Fibroblast of lung (primary cell): Measurements from ENCODE around the gene EVI5. TPM values are rescaled to one million over a fixed set of nuclear protein-coding genes. Genes with fewer than 3 reads are reported as not detected.

Experiments
- DNase-seq, 2 donors: peaks; one replicate each; pipeline versions ENCODE4 v3.0.0 to v3.0.0-alpha.2; 2010; ENCODE audit warnings: low read depth in 2 of 2
- H2AFZ ChIP-seq: 2 replicates; pipeline ENCODE4 v1.5.1; 2012; ENCODE audit warnings: low read length, control low read depth, inconsistent platforms
- H3K27ac ChIP-seq: 2 replicates; pipeline ENCODE4 v1.5.1; 2011; ENCODE audit warnings: low read length, control low read depth; ENCODE audit not compliant: insufficient read depth
- H3K27me3 ChIP-seq: 2 replicates; pipeline ENCODE4 v1.5.1; 2011; ENCODE audit warnings: mild to moderate bottlenecking, low read length; ENCODE audit not compliant: control insufficient read depth, insufficient read depth
- H3K36me3 ChIP-seq: 2 replicates; pipeline ENCODE4 v1.5.1; 2011; ENCODE audit warnings: low read length; ENCODE audit not compliant: control insufficient read depth, insufficient read depth
- H3K4me1 ChIP-seq: 2 replicates; pipeline ENCODE4 v1.5.1; 2011; ENCODE audit warnings: low read length; ENCODE audit not compliant: control insufficient read depth, insufficient read depth; ENCODE audit errors: extremely low read depth
- H3K4me2 ChIP-seq: 2 replicates; pipeline ENCODE4 v1.5.1; 2011; ENCODE audit warnings: low read length, control low read depth; ENCODE audit not compliant: insufficient read depth; ENCODE audit errors: extremely low read depth
- H3K4me3 ChIP-seq, 4 experiments: fragments of 200-600 bp in 1 of 4; sonication (generic) in 1 of 4; replicated peaks in 1 of 4; 2 replicates each; pipeline ENCODE4 v1.5.1; 2011 to 2016; ENCODE audit warnings: low read length in 4 of 4, low read depth in 3 of 4, mild to moderate bottlenecking in 3 of 4, control low read depth in 2 of 4, inconsistent platforms in 1 of 4, mixed read lengths in 1 of 4; ENCODE audit not compliant: insufficient read depth in 1 of 4; ENCODE audit errors: control extremely low read depth in 1 of 4
- H3K79me2 ChIP-seq: 2 replicates; pipeline ENCODE4 v1.5.1; 2012; ENCODE audit warnings: mild to moderate bottlenecking, low read length, inconsistent platforms; ENCODE audit not compliant: control insufficient read depth, insufficient read depth
- H3K9ac ChIP-seq: 2 replicates; pipeline ENCODE4 v1.5.1; 2011; ENCODE audit warnings: mild to moderate bottlenecking, low read length, control low read depth; ENCODE audit not compliant: insufficient read depth
- H3K9me3 ChIP-seq: 2 replicates; pipeline ENCODE4 v1.5.1; 2012; ENCODE audit warnings: low read depth, low read length; ENCODE audit not compliant: control insufficient read depth, insufficient read depth
- H4K20me1 ChIP-seq: 2 replicates; pipeline ENCODE4 v1.5.1; 2011; ENCODE audit warnings: low read length; ENCODE audit not compliant: control insufficient read depth, insufficient read depth; ENCODE audit errors: extremely low read depth
- EZH2 ChIP-seq: IDR thresholded peaks from 2 replicates; pipeline ENCODE4 v1.5.1; 2012; ENCODE audit warnings: low read length, control low read depth, mild to moderate bottlenecking; ENCODE audit errors: missing control alignments
- polyA plus RNA-seq, 2 donors: library from polyadenylated mRNA; depleted of rRNA in 1 of 2; stranded (reverse) in 1 of 2; unstranded in 1 of 2; fragments of >200 nt; gene quantifications; 2 replicates each; pipeline ENCODE4 v1.2.1, GENCODE V29; 2011 to 2012; ENCODE audit warnings: missing spikeins in 1 of 2
- total RNA-seq: library from RNA; depleted of rRNA; stranded (reverse); fragments of >200 nt; gene quantifications from 2 replicates; pipeline ENCODE4 v1.2.1, GENCODE V29; 2014
- TF ChIP-seq, protein P1 (sequence below), 2 donors: IDR thresholded peaks in 1 of 2; conservative IDR thresholded peaks in 1 of 2; 1 replicate in 1 of 2; 2 replicates in 1 of 2; pipeline ENCODE4 v1.5.1; 2011 to 2012; ENCODE audit warnings: low read length in 2 of 2, control low read depth in 1 of 2, inconsistent platforms in 1 of 2, low read depth in 1 of 2, mild to moderate bottlenecking in 1 of 2

The EVI5 gene
- total and polyA plus RNA-seq, 2 donors (not counting 1 experiment from before 2014, with no cell fraction given): 32.5 to 48.1 TPM

DNA sequence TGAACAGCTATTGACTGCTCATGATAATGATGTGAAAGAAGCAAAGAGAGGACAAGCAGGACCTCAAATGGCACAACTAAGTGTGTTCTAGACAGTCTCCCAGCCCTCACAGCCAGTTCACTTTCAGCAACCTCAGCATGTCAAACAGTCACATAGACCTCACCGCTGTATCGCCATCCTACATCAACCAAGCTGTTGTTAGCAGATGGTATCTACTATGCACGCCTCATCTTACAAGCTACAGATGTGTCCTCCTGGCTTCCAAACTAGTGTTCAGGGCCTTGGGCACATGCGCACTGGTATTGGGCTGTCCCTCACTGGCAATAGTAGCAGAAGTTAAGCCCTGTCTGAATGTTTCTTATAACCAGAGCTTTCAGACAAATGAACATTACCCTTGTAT, 28.4 kb downstream of the EVI5 start:
- Histone ChIP-seq H3K9me3 (no peaks in the 10 kb centered on the region), H2AFZ (no peak overlapping the region), H3K79me2 (peaks cover 14% of the 10 kb centered on the region), H3K4me2 (peak overlapping the region; percentile 77), H3K4me3 (no peak overlapping the region), H3K27me3 (no peaks in the 10 kb centered on the region), H3K27ac (peak overlapping the region; percentile 91), H3K36me3 (no peaks in the 10 kb centered on the region), H3K9ac (no peak overlapping the region), H3K4me1 (peaks cover 23% of the 10 kb centered on the region), H4K20me1 (no peaks in the 10 kb centered on the region)
- DNase-seq: peak in 1 of 2 donors; percentile 79
- TF ChIP-seq, protein P1, sequence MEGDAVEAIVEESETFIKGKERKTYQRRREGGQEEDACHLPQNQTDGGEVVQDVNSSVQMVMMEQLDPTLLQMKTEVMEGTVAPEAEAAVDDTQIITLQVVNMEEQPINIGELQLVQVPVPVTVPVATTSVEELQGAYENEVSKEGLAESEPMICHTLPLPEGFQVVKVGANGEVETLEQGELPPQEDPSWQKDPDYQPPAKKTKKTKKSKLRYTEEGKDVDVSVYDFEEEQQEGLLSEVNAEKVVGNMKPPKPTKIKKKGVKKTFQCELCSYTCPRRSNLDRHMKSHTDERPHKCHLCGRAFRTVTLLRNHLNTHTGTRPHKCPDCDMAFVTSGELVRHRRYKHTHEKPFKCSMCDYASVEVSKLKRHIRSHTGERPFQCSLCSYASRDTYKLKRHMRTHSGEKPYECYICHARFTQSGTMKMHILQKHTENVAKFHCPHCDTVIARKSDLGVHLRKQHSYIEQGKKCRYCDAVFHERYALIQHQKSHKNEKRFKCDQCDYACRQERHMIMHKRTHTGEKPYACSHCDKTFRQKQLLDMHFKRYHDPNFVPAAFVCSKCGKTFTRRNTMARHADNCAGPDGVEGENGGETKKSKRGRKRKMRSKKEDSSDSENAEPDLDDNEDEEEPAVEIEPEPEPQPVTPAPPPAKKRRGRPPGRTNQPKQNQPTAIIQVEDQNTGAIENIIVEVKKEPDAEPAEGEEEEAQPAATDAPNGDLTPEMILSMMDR (conservative IDR thresholded peaks at IDR 0.05 in 1 of 2, IDR thresholded peaks at IDR 0.05 in 1 of 2; ENCODE audit: low read depth in 1 of 2, low read length in 2 of 2): no peak
- no peak for TF ChIP-seq EZH2

DNA sequence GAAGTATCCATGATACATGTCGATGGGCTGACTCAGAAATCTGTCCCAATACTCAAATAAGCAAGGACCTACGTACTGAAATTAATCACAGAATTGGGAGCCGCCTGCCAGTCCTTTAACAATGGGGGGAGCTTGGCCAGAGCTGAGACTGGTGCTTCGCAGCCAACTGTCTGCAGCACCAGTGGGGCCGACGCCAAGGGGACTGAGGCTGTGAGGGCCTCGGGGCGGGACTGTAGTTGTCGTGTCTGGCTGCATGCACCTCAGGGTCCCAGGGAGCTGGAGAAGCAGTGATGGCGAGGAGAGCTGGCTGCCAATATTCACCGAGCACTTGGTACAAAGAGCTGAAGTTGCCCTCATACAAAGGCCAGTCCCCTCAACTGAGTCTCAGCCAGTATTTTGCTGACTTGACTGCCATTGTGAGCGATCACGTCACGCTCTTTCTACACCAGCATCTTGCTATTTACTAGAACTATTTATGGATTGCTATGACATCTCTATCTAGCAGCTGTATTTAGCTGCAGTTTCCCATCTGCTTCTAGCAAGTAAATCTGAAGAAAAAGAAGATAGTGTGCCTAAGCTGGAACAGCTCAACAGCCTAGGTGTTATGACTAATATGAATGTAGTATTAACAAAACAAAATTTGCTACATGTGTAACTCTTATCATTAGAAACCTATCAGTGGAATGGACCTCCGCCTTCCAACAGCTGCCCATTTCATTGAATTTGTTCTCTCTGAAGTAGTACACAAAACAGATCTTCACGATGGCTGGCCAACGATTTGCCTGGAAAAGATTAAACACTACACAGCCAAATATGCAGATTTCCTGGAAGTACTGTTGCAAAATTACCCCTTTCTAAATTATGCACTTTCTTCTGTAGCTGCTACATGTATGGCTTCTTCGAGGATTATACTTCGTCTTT, 29.1 kb downstream of the EVI5 start:
- no peak for TF ChIP-seq EZH2
- TF ChIP-seq, protein P1 (conservative IDR thresholded peaks at IDR 0.05 in 1 of 2, IDR thresholded peaks at IDR 0.05 in 1 of 2; ENCODE audit: low read depth in 1 of 2, low read length in 2 of 2): no peak
- Histone ChIP-seq H2AFZ (no peak overlapping the region), H3K36me3 (no peaks in the 10 kb centered on the region), H3K9me3 (no peaks in the 10 kb centered on the region), H3K27me3 (no peaks in the 10 kb centered on the region), H3K4me3 (peak overlapping the region in 3 of 4 experiments; percentile 4 to 27 (median 18)), H3K27ac (peak overlapping the region; percentile 91), H3K79me2 (peaks cover 16% of the 10 kb centered on the region), H4K20me1 (no peaks in the 10 kb centered on the region), H3K9ac (peak overlapping the region; percentile 13), H3K4me2 (peak overlapping the region; percentile 77), H3K4me1 (peaks cover 23% of the 10 kb centered on the region)
- peak; percentile 78 to 85 for DNase-seq

DNA sequence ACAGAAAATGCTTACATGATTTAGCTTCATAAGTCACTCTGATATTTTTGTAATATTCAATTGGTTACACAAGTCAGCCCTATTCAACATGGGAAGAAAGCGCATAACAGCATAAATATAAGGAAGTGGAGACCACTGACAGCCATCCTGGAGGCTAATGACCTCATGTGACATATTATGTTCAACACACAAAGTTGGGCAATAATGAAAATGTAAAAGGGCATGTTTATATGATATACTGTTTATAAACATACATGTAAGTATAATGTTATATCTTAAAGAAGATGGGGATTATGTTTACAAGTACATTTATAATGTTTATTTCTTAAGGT, 30.2 kb downstream of the EVI5 start:
- H2AFZ ChIP-seq: no peak overlapping the region
- peak overlapping the region; percentile 91 for H3K27ac ChIP-seq
- TF ChIP-seq EZH2: no peak
- TF ChIP-seq, protein P1 (conservative IDR thresholded peaks at IDR 0.05 in 1 of 2, IDR thresholded peaks at IDR 0.05 in 1 of 2; ENCODE audit: low read depth in 1 of 2, low read length in 2 of 2): no peak
- H3K27me3 ChIP-seq: no peaks in the 10 kb centered on the region
- H3K36me3 ChIP-seq: no peaks in the 10 kb centered on the region
- H3K79me2 ChIP-seq: peaks cover 22% of the 10 kb centered on the region
- H3K4me3 ChIP-seq: no peak overlapping the region
- no peak overlapping the region for H3K4me2 ChIP-seq
- peaks cover 23% of the 10 kb centered on the region for H3K4me1 ChIP-seq
- H3K9me3 ChIP-seq: no peaks in the 10 kb centered on the region
- DNase-seq: no peak
- no peak overlapping the region for H3K9ac ChIP-seq
- H4K20me1 ChIP-seq: no peaks in the 10 kb centered on the region
